ENCODE measurements around the gene CLIP3. TPM values are rescaled to one million over a fixed set of nuclear protein-coding genes. Genes with fewer than 3 reads are reported as not detected.

CLIP3 gene
- total and polyA plus RNA-seq, 2 experiments from 2014 or later: 15.1 to 19.1 TPM

- no peak for TF ChIP-seq ZNF462 (CRISPR knock-in tag; IDR thresholded peaks at IDR 0.05)
- no peak for TF ChIP-seq REST (IDR thresholded peaks at IDR 0.05; ENCODE audit: unreplicated experiment)
- TF ChIP-seq POLR2AphosphoS5 (IDR thresholded peaks at IDR 0.05; ENCODE audit: low read depth): no peak
- TF ChIP-seq ETS1 (IDR thresholded peaks at IDR 0.05): no peak
- TF ChIP-seq CREB1 (CRISPR knock-in tag; IDR thresholded peaks at IDR 0.05; ENCODE audit: low read depth): no peak
- no peak for TF ChIP-seq EZH2phosphoT487 (IDR thresholded peaks at IDR 0.05; ENCODE audit: unreplicated experiment)
- TF ChIP-seq NANOG (IDR thresholded peaks at IDR 0.05; ENCODE audit: borderline replicate concordance): no peak
- TF ChIP-seq EZH2 (IDR thresholded peaks at IDR 0.05; ENCODE audit: low read depth, unreplicated experiment): no peak
Measured at GRCh38 chr19:35988824-35989223, 43.8 kb downstream of the CLIP3 start (continued).
